Left cardiac atrium (tissue), 4 donors: Measurements from ENCODE around the gene GDPD5. TPM values are rescaled to one million over a fixed set of nuclear protein-coding genes. Genes with fewer than 3 reads are reported as not detected.
A peak's percentile ranks its signal among the peaks of the same experiment; 100 is the strongest.

Experiments
- ATAC-seq, 2 donors: fragments of 200-7000 bp; cut with Tn5 transposase; one replicate each; pipeline ENCODE4 v1.9.1; 2020; ENCODE audit warnings: mild to moderate bottlenecking in 2 of 2, moderate library complexity in 2 of 2
- DNase-seq: peaks from one replicate; pipeline ENCODE4 v3.0.0-alpha.2; 2020
- intact Hi-C, 2 donors: fragments of 100-400 bp; cut with DNase I; formaldehyde crosslinking; loops; one replicate each; pipeline versions ENCODE4 v1.14.1 to v1.15.1; 2022 to 2023
- total RNA-seq, 2 donors: library from RNA; stranded (reverse); fragmentation: NEBNext Ultra II Directional; extraction: Animal tissue kit (Norgen Biotek cat#: 25700); gene quantifications; one replicate each; pipeline ENCODE4 v1.2.1, GENCODE V29; 2021
- donor health status: DM: no; HTN: yes; CAD: no.
- donor health status: DM: no; HTN: yes; CAD: no; lungs with severe emphysema.
- donor health status: DM: yes; HTN: yes; CAD: no.
- donor health status: Dilated cardiomyopathy.

GDPD5 gene
- total RNA-seq, 2 donors from 2014 or later = 12.3 to 17.6 TPM

- intact Hi-C loops = no loop called here
- DNase-seq (no peak), ATAC-seq (no peak)
Observed at GRCh38 chr11:75560644-75561043, 34.9 kb upstream of the GDPD5 start.

DNA sequence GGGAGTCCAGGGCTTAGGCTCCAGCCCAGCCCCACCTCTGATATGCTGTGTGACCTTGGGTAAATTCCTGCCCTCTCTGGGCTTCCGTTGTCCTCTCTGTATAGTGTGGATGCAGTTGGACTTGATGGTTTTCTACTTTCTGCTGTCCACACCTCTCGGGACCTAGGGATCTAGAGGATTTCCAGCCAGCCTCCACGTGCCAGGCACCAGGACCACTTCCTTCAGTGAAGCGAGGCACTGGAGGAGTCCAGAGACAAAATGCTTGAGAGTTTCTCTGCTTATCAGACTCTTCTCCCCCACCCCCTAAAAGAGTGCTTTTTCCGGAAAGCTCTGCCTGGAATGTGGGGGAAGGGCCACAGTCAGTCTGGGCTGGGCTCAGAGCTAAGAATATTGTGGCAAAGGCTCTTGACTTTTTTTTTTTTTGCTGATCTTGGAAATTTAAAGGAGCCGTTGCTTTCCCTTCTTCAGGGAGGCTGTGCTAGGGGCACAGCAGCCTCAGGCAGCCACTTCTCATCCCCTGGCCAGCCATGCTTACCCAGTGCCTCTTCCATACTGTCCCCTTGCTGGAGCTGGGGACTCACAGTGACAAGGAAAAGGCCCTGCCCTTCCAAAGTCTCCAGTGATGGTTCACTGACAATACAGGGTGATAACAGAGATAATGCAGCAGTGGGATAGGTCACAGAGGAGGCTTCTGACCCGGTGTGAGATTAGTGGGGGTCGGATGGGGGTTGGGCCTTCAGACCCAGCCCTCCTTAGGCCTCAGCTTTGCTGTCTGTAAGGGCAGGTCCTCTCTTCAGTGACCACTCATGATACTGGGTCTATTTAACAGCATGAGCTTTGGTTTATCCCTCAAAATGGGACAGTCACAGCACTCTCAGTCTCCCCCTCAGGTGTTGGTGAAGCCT lies 33.5 kb upstream of the GDPD5 start:
- intact Hi-C loops = no loop called here
- peak; percentile 74 for DNase-seq

GRCh38 chr11:75557666-75558494 lies 32.1 kb upstream of the GDPD5 start:
- DNase-seq (peak; percentile 70), ATAC-seq (peak; percentile 8 to 49)
- intact Hi-C loops = no loop called here

More for the DNA sequence above, 33.5 kb upstream of the GDPD5 start:
- ATAC-seq = peak; percentile 8 to 10

DNA sequence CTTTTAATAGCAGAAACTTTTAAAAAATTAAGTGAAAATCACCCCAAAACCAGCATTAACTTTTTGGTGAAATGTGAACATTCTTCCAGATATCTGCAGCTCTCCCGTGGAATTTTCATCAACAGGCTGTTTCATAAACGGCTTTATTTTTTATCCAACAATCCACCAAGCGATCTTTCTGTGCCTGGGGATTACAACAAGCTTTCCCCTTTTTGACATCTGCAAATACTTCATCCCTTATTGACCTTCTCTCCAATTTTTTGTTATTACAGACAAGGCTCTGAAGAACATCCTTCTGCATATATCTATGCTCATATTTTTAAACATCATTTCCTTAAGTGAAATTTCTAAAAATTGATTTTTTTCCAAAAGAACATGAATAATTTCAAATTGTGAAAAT lies 30.5 kb upstream of the GDPD5 start:
- intact Hi-C loops = no loop called here
- DNase-seq (no peak), ATAC-seq (no peak)

GRCh38 chr11:75555079-75555811 lies 29.5 kb upstream of the GDPD5 start:
- DNase-seq = no peak
- no peak for ATAC-seq
- intact Hi-C loops = no loop called here

- ATAC-seq (peak; percentile 86 to 92), DNase-seq (peak; percentile 95)
- intact Hi-C loops = no loop called here
Observed at GRCh38 chr11:75554258-75555022, 28.7 kb upstream of the GDPD5 start.

GRCh38 chr11:75553889-75554257 lies 28.1 kb upstream of the GDPD5 start:
- DNase-seq (no peak), ATAC-seq (no peak)
- intact Hi-C loops = no loop called here

DNA sequence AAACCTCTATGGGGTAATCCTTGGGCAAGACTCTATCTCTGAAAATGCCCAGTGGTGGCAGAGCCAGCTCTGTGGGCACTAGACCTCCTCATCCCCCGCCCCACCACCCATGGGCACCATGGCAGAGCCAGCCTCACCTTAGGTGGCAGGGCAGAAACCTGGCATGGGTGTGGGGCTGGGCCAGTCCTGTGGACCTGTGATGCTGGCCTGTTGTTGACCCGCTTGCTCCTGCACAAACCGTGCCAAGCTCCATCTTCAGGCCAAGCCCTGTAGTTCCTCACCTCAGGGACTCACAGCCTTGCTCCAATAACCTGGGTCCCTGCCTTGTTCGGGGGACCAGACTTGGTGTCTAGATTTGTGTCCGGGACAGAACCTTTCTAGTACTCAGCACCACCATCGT lies 27.4 kb upstream of the GDPD5 start:
- DNase-seq (no peak), ATAC-seq (no peak)
- intact Hi-C loops = no loop called here

DNA sequence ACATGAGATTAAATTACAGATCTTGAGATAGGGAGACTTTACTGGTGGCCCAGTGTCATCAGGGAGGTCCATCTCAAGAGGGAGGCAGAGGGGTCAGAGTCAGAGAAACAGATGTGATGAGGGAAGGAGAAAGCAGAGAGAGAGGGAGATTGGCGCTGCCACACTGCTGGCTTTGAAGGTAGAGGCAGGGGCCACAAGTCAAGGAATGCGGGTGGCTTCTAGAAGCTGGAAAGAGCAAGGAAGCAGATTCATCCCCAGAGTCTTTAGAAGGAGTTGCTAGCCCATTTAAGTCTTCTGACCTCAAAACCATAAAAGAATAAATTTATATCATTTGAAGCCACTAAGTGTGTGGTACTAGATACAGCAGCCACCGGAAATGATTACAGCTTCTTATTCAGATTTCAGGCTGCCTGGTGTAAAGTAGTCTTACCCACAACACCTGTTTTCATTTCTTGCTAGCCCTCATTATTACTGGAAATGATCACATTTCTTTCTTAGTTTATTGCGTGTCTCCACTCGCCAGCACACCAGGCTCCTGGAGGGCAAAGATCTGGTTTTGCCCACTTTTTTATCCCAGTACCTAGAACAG lies 23.7 kb upstream of the GDPD5 start:
- no peak for DNase-seq
- no peak for ATAC-seq
- intact Hi-C loops = loop anchor here in 1 of 2 donors (5.0 kb wide), 1 partner anchor 318 kb away; no protein-coding TSS in a partner anchor

GRCh38 chr11:75548595-75549272 lies 23.0 kb upstream of the GDPD5 start:
- no peak for DNase-seq
- no peak for ATAC-seq
- intact Hi-C loops = loop anchor here in 1 of 2 donors (5.0 kb wide), 1 partner anchor 319 kb away; no protein-coding TSS in a partner anchor

GRCh38 chr11:75547617-75548058 lies 21.9 kb upstream of the GDPD5 start:
- peak; percentile 91 to 94 for ATAC-seq
- peak; percentile 80 for DNase-seq
- intact Hi-C loops = loop anchor here in 1 of 2 donors (2.0 to 5.0 kb wide), 2 partner anchors 27 to 320 kb away; no protein-coding TSS in a partner anchor

GRCh38 chr11:75547177-75547576 lies 21.4 kb upstream of the GDPD5 start:
- intact Hi-C loops = loop anchor here in 1 of 2 donors (2.0 to 5.0 kb wide), 2 partner anchors 28 to 320 kb away; no protein-coding TSS in a partner anchor
- ATAC-seq (no peak), DNase-seq (no peak)

DNA sequence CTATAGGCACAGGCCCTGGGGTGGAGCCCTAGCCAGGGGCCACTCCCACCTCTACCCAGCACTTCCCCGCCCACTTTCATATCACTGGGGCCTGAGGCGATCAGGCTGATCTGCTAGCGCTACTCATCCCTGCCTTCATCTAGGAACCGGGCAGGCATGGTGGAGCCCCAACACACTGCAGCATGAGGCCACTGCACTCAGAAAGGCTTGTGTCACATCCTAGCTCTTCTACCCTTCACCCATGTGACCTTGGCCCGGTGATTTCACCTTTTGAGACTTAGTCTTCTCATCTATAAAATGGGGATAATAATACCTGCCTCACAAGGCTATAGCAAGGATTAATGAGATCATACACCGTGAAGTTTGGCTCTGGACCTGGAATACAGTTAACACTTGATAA lies 18.1 kb upstream of the GDPD5 start:
- ATAC-seq (no peak), DNase-seq (no peak)
- intact Hi-C loops = no loop called here

DNA sequence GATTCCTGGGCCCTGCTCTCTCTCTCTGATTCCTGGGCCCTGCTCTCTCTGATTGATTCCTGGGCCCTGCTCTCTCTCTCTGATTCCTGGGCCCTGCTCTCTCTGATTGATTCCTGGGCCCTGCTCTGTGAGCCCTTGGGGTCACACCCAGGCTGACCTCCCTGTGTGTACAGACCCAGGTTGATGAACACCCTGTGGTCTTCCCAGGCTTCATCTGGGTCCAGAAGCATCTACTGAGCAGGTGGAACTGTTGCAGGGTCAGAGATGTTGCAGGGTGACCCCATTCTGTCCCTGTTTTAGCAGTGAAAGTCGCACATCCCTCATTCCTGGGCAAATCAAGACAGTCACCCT lies 16.3 kb upstream of the GDPD5 start:
- intact Hi-C loops = no loop called here
- ATAC-seq (no peak), DNase-seq (no peak)

GRCh38 chr11:75541193-75542087 lies 15.7 kb upstream of the GDPD5 start:
- DNase-seq = no peak
- intact Hi-C loops = no loop called here
- no peak for ATAC-seq

- intact Hi-C loops = no loop called here
Observed at GRCh38 chr11:75539459-75540334, 14.0 kb upstream of the GDPD5 start.

More at GRCh38 chr11:75539459-75540334, 14.0 kb upstream of the GDPD5 start:
- ATAC-seq (no peak), DNase-seq (no peak)
